ENCODE measurements around the gene WBP2. TPM values are rescaled to one million over a fixed set of nuclear protein-coding genes. Genes with fewer than 3 reads are reported as not detected.

The WBP2 gene
- total and polyA plus RNA-seq, 9 of the 15 experiments (the other 6 are each of a cell fraction or from before 2014, with no cell fraction given): 2.2 to 74.3 (median 20.0) TPM

DNA sequence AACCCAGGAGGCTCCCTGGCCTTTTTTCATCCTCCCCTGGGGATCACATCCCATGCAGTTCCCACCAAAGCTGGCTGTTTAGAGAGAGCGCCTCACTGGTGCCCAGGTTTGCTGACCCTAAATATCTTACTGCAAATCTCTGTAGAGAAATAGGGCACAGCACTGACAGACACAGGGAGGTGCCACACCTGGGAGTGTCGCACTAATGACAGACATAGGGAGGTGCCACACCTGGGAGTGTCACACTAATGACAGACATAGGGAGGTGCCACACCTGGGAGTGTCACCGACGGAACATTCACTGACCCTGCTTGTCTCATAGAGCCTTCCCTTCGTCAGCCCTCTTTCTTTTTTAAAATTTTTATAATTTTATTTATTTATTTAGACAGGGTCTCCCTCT, 44.9 kb downstream of the WBP2 start:
- Histone ChIP-seq H3K9me1 (ENCODE audit: control insufficient read depth, insufficient read depth, low read length) (no peaks in the 10 kb centered on the region), H3K9me3 (replicated peaks; ENCODE audit: control insufficient read depth, insufficient read depth, low read depth, low read length) (no peaks in the 10 kb centered on the region), H3K4me2 (ENCODE audit: insufficient read depth, low read length) (no peak overlapping the region), H3K27me3 (ENCODE audit: control insufficient read depth in 2 of 2, insufficient read depth in 2 of 2, low read length in 2 of 2) (no peaks in the 10 kb centered on the region), H3K4me3 (no peak overlapping the region), H3K9ac (ENCODE audit: insufficient read depth in 1 of 2, low read depth in 2 of 2, low read length in 2 of 2) (no peak overlapping the region), H4K20me1 (replicated peaks; ENCODE audit: control insufficient read depth, insufficient read depth, low read length) (no peaks in the 10 kb centered on the region), H3K36me3 (ENCODE audit: control insufficient read depth, insufficient read depth, low read length) (peaks cover 45% of the 10 kb centered on the region; the same call in 2 of the 3 replicates), H2AFZ (ENCODE audit: low read depth, low read length) (no peak overlapping the region), H3K4me1 (replicated peaks in 1 of 2; ENCODE audit: control insufficient read depth in 2 of 2, insufficient read depth in 2 of 2, low read length in 2 of 2) (peaks cover 10 to 28% of the 10 kb centered on the region in 2 experiments), H3K27ac (ENCODE audit: extremely low read depth, low read depth, low read length) (no peak overlapping the region), H3K79me2 (ENCODE audit: control insufficient read depth, insufficient read depth, low read length) (no peaks in the 10 kb centered on the region)
- WGBS (ENCODE audit: insufficient coverage, low coverage, missing lambda C conversion rate): 62% methylated on average over 5 of the region's 5 CpGs
- DNase-seq (ENCODE audit: extremely low read depth in 1 of 4, low spot score in 3 of 4) (peak; percentile 35 to 76 (median 57)), ATAC-seq (peak; percentile 94), FAIRE-seq (peak; percentile 59)
- in situ Hi-C loops (cut with MboI): no loop called here
- ChIA-PET CTCF (ENCODE audit: low intra/inter-chr PET ratio) (no interaction called here), POLR2A (interaction anchor here (0.8 to 4.1 kb wide), 3 partner anchors 14 to 308 kb away, joined by 3 to 37 read pairs (median 6); no protein-coding TSS in a partner anchor)
- BruUV-seq (replicated peaks): no TSS peak
- intact Hi-C loops (cut with micrococcal nuclease): no loop called here
- no peak for TF ChIP-seq POLR2AphosphoS2 (IDR thresholded peaks at IDR 0.05; ENCODE audit: low read length)
- no peak for TF ChIP-seq E2F8 (IDR thresholded peaks at IDR 0.05; ENCODE audit: low read depth, partially characterized antibody)
- no peak for TF ChIP-seq PRPF4 (IDR thresholded peaks at IDR 0.05; ENCODE audit: insufficient read depth, low read depth, low read length, poor library complexity, severe bottlenecking)
- TF ChIP-seq SIX5 (IDR thresholded peaks at IDR 0.05; ENCODE audit: borderline replicate concordance in 1 of 2, insufficient read depth in 1 of 2, low read depth in 1 of 2, low read length in 2 of 2): no peak
- no peak for TF ChIP-seq ZNF766 (CRISPR knock-in tag; conservative IDR thresholded peaks at IDR 0.05)
- TF ChIP-seq CTBP1 (IDR thresholded peaks at IDR 0.05; ENCODE audit: borderline replicate concordance): no peak
- TF ChIP-seq FOXJ2 (tag; IDR thresholded peaks at IDR 0.05): no peak
- peak; percentile 67 for TF ChIP-seq MEIS2 (IDR thresholded peaks at IDR 0.05; ENCODE audit: partially characterized antibody)
- TF ChIP-seq CBX8 (IDR thresholded peaks at IDR 0.05; ENCODE audit: borderline replicate concordance, extremely low read depth, low read depth, low read length, poor library complexity, severe bottlenecking): no peak
- TF ChIP-seq HDAC2 (IDR thresholded peaks at IDR 0.05): no peak
- TF ChIP-seq, protein P1, sequence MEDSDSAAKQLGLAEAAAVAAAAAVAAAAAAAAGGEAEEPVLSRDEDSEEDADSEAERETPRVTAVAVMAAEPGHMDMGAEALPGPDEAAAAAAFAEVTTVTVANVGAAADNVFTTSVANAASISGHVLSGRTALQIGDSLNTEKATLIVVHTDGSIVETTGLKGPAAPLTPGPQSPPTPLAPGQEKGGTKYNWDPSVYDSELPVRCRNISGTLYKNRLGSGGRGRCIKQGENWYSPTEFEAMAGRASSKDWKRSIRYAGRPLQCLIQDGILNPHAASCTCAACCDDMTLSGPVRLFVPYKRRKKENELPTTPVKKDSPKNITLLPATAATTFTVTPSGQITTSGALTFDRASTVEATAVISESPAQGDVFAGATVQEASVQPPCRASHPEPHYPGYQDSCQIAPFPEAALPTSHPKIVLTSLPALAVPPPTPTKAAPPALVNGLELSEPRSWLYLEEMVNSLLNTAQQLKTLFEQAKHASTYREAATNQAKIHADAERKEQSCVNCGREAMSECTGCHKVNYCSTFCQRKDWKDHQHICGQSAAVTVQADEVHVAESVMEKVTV (CRISPR knock-in tag; IDR thresholded peaks at IDR 0.05): no peak
- TF ChIP-seq HMG20B (CRISPR knock-in tag; IDR thresholded peaks at IDR 0.05): no peak
- peak; percentile 72; the same call in 1 of the 2 replicates for TF ChIP-seq POLR2AphosphoS5 (IDR thresholded peaks at IDR 0.05; ENCODE audit: control insufficient read depth, insufficient read depth, low read depth, low read length)
- TF ChIP-seq RBBP5 (IDR thresholded peaks at IDR 0.05; ENCODE audit: borderline replicate concordance, insufficient read depth, low read length, poor library complexity, severe bottlenecking): no peak
- TF ChIP-seq SMARCA5 (IDR thresholded peaks at IDR 0.05): no peak
- no peak for TF ChIP-seq MAZ (CRISPR knock-in tag; conservative IDR thresholded peaks at IDR 0.05 in 1 of 2, IDR thresholded peaks at IDR 0.05 in 1 of 2)
- TF ChIP-seq KLF10 (CRISPR knock-in tag; IDR thresholded peaks at IDR 0.05): no peak
- TF ChIP-seq SMARCB1 (IDR thresholded peaks at IDR 0.05; ENCODE audit: insufficient read length, low read depth): no peak

Data from K562 (cell line).